GM12875 (cell line): ENCODE measurements around the gene ACAP2.

Experiments used
- H3K4me3 ChIP-seq: one replicate; pipeline ENCODE4 v1.5.1; 2011; ENCODE audit warnings: low read depth, low read length, control low read depth
- TF ChIP-seq, protein P1 (sequence below): IDR thresholded peaks from 2 replicates; pipeline ENCODE4 v1.5.1; 2011; ENCODE audit warnings: low read depth, mild to moderate bottlenecking, control low read depth, inconsistent platforms, low read length, moderate library complexity, borderline replicate concordance; ENCODE audit not compliant: insufficient read depth

Gene ACAP2

GRCh38 chr3:195274259-195274966 lies 168.4 kb downstream of the ACAP2 start:
- no peak overlapping the region for H3K4me3 ChIP-seq
- TF ChIP-seq, protein P1, sequence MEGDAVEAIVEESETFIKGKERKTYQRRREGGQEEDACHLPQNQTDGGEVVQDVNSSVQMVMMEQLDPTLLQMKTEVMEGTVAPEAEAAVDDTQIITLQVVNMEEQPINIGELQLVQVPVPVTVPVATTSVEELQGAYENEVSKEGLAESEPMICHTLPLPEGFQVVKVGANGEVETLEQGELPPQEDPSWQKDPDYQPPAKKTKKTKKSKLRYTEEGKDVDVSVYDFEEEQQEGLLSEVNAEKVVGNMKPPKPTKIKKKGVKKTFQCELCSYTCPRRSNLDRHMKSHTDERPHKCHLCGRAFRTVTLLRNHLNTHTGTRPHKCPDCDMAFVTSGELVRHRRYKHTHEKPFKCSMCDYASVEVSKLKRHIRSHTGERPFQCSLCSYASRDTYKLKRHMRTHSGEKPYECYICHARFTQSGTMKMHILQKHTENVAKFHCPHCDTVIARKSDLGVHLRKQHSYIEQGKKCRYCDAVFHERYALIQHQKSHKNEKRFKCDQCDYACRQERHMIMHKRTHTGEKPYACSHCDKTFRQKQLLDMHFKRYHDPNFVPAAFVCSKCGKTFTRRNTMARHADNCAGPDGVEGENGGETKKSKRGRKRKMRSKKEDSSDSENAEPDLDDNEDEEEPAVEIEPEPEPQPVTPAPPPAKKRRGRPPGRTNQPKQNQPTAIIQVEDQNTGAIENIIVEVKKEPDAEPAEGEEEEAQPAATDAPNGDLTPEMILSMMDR, result no peak

GRCh38 chr3:195271410-195272243 lies 171.2 kb downstream of the ACAP2 start:
- TF ChIP-seq, protein P1, result peak; percentile 87
- peak overlapping the region; percentile 93 for H3K4me3 ChIP-seq

DNA sequence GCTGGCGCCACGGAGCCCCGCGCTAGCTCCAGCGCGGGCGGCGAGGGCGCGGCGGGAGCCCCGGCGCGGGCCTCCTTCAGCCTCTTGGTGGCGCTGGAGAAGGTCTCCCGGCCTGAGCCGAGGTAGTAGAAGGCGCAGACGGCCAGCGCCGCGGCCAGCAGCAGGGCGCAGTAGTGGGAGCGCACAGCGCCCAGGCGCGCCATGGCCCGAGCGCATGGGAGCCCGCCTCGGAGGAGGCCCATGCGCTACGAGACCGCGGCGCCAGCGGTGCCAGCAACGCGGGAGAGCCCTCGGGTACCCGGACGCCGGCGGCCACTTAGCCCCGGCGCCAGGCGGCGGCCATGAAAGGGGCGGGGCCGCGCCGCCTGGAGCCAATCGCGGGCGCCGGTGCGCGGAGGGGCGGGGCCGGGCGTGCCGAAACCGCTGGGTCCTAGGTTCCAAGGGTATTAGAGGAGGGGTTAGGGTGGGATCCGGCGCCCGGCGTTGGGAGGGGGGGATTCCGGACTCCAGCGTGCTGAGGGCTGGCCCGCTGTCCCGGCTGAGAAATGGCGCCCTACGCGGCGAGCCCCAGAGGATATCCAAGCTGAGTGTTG lies 171.9 kb downstream of the ACAP2 start, which contains the start of gene XXYLT1:
Gene XXYLT1, minus strand, starts transcription at position 343 of the 593 bp plus-strand sequence. Its CDS starts 101 bp downstream, at position 242.
- H3K4me3 ChIP-seq, result peak within 1 kb of the TSS; percentile 93
- TF ChIP-seq, protein P1, result peak; percentile 68

GRCh38 chr3:195270079-195270816 lies 172.6 kb downstream of the ACAP2 start:
- H3K4me3 ChIP-seq, result peak overlapping the region; percentile 93
- TF ChIP-seq, protein P1, result no peak

GRCh38 chr3:195269375-195270078 lies 173.3 kb downstream of the ACAP2 start:
- TF ChIP-seq, protein P1, result no peak
- peak overlapping the region; percentile 93 for H3K4me3 ChIP-seq

DNA sequence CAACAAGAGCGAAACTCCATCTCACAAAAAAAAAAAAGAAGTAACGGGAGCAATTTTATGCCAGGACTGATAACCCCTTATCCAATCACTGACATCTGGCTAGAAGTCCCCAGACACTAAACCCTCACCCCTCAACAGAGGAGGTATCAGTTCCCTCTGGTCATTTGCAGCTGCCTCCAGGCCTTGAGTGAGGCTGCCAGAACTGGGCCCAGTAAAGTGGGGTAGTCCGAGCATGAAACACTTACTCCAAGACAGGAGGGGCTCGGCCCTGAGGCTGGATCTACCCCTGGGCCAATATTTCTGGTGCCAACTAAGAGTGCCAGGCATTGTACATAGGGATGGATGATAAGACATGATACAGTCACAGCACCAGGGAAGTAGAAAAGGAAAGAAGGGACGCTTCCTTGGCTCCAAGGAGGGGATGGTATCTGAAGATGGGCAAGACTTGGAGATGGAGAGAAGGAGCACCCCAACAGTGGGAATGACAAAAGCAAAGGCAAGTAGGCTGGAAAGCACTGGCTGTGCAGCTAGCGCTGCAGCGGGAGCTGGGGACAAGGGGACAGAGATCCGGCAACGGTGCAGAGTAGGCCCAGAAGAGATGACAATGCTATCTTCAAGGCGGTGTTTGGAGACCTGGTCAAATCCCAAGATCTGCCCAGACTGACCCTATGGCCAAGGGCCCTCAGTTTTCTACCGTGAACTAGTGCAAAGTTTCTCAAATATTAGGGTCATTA lies 174.1 kb downstream of the ACAP2 start:
- no peak overlapping the region for H3K4me3 ChIP-seq
- TF ChIP-seq, protein P1, result no peak
